ENCODE data around the gene SLC44A1.

GRCh38 chr9:105359892-105360291, 115.4 kb downstream of the SLC44A1 start:
- TF ChIP-seq POLR2A (IDR thresholded peaks at IDR 0.05), result no peak
- TF ChIP-seq, protein P1, sequence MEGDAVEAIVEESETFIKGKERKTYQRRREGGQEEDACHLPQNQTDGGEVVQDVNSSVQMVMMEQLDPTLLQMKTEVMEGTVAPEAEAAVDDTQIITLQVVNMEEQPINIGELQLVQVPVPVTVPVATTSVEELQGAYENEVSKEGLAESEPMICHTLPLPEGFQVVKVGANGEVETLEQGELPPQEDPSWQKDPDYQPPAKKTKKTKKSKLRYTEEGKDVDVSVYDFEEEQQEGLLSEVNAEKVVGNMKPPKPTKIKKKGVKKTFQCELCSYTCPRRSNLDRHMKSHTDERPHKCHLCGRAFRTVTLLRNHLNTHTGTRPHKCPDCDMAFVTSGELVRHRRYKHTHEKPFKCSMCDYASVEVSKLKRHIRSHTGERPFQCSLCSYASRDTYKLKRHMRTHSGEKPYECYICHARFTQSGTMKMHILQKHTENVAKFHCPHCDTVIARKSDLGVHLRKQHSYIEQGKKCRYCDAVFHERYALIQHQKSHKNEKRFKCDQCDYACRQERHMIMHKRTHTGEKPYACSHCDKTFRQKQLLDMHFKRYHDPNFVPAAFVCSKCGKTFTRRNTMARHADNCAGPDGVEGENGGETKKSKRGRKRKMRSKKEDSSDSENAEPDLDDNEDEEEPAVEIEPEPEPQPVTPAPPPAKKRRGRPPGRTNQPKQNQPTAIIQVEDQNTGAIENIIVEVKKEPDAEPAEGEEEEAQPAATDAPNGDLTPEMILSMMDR (IDR thresholded peaks at IDR 0.05), result no peak

Data from tibial nerve (tissue), 3 donors.